Activated T-cell treated with anti-CD3 and anti-CD28 coated beads for 24 hours (primary cell): Measurements from ENCODE around the gene DGKI.
A peak's percentile ranks its signal among the peaks of the same experiment; 100 is the strongest.

Experiments
- DNase-seq: peaks from one replicate; pipeline ENCODE4 v3.0.0-alpha.2; 2020; ENCODE audit warnings: low read depth

The DGKI gene

DNA sequence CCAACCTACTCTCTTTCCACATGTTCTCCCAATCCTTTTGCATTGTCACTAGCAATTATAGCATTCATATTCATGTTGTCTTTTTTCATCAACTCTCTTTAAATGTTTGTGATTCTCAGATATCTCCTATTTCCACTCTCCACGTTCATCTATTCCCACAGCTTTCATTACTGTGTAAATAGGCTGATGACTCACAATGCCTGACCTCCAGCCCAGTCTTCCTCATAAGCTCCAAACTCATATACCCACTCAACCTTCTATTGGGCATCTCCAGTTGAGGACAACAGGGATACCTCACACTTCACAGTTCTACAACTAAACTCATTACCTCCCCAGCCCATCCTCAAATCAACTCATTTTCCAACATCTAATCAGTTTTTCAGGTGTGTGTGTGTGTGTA, 194.1 kb downstream of the DGKI start:
- no peak for DNase-seq

DNA sequence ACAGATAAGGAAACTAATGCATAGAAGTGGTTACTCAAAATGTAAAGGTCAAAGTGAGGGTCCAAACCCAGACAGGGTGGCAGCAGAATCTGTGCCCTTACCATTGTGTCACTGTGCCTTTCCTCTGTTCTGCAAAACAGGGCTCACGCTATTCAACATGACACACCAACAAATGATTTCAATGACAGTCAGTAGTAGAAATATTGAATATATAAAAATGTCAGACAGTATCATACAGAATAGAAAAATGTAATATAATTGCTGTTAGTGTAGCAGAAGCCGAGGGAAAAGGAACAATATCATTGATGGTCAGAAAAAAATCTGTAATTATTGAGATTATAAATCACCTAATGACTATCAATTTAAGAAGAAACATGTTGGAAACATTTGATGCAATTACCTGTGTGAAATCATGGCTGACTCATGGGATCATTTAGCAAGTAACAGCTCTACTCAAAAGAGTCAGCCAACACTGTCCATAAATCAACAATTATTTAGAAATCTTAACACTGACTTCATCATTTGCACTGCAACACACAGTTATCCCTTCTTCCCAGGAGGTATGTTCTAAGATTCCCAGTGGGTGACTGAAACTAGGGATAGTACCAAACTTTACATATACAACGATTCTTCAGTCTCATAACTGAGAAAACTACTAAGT, 198.7 kb downstream of the DGKI start:
- DNase-seq, result no peak

DNA sequence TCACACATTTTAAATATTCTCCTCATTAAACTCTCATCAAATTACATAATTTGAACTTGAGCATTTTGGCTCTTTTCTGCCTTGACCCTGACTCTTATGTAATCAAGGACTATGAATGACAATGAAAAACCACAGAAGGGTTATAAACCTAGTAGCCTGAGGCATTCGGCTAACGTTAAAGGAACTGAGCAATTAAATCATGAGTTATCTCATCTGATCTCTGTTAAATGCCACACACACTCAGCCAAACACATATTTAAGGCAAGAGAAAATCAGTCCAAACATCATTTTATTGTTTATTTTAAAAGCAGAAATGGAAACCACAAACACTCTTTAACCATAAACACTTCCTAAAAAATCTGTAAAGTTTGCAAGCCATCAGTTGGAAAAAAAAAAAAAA, 204.3 kb downstream of the DGKI start:
- no peak for DNase-seq

DNA sequence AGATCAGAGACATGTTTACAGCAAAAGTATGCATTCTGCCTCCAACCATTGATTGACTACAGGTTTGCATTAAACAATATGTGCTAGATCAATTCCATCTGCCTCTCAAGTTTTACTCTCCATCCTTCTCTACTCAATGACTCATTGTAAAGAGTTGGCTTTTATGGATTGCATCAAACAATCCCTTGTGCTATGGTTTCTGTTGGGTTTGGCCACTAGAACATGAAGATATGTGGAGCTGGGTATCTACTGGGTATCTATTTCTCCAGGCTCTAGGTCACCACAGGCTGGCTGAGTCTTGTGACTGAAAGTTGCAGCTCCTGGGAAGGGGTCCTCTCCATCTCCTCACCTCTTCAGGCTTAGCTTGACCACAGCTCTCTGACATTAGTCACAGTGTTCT, 204.7 kb downstream of the DGKI start:
- DNase-seq, result no peak

DNA sequence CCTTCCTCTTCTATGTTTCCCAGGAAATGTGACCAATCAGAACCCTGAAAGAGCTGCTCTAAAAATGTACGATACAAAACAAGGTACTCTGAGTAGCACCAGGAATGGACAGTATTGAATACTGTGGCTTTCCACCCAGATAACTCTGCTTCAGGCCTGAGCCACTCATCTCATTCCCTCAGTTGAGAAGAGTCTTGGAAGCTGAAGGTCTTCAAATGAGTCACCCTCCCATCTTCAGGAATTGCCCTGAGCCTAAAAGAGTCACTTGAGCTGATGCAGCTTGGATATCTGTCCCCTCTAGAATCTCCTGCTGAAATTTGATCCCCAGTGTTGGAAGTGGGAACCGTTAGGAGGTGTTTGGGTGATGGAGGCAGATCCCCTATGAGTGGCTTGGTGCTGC, 210.4 kb downstream of the DGKI start:
- DNase-seq, result no peak

DNA sequence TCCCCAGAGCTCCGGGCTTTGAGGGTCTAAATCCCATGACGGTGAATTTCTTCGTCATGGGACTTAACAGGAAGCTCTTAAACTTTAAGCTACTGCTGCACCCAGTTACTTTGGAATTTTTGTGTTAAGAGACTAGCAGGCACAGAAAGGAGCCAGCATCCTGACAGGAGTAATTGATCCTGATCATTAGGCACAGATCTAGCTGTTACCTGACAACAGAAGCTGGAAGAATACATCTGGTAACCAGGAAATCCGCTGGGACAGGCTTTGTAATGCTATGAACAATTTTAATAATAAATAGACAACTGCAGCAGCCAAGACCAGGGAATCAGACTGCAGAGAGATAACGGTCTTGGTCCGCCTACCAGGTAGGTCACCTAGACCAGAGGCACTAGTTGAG, 210.9 kb downstream of the DGKI start:
- no peak for DNase-seq

DNA sequence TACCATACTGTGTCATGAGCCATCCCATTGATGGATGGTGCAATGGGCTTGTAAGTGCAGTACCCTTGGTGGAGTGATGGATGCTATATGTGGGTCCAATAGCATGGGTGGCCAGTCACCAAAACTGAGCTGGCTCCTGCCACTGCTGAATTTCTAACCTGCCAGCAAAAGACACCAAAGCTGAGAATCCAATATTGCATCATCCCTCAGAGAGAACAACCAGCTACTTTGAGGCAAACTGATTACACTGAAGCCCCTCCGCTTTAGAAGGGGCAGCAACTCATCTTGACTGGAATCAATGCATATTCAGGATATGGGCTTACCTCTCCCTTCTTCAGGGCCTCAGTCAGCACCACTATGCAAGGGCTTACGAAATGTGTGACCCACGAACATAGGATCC, 211.6 kb downstream of the DGKI start:
- DNase-seq, result no peak

DNA sequence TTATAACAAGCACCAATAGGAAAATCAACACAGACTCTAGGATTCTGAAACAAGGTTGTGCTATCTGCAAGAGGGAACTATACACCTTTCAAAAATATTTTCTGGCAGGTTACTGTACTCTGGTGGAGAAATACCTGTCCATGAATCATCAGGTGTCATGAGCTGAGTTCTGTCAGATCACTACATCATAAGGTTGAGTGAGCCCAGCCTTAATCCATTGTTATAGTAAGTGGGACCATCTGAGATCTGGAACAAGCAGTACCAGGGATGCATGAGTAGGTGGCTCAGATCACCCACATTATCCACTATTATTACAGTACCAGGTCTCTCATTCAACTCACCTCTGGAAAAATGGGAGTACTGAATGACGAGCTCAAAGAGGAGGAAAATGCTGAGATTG, 212.4 kb downstream of the DGKI start:
- no peak for DNase-seq

DNA sequence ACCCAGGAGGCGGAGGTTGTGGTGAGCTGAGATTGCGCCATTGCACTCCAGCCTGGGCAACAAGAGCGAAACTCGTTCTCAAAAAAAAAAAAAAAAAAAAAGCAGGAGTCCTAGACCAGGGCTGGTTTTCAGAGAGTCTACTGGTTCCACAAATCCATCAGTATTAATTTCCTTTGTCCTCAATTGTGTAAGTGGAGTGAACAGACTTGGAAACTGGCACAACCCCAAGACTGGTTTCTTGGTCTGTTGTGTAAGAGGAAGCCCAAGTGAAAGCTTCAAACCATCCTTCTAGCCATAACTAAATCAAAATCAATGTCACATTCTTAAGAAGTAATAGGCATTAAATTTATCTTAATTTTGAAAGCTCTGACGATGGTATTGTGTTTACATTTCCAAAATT, 213.6 kb downstream of the DGKI start:
- DNase-seq, result no peak

DNA sequence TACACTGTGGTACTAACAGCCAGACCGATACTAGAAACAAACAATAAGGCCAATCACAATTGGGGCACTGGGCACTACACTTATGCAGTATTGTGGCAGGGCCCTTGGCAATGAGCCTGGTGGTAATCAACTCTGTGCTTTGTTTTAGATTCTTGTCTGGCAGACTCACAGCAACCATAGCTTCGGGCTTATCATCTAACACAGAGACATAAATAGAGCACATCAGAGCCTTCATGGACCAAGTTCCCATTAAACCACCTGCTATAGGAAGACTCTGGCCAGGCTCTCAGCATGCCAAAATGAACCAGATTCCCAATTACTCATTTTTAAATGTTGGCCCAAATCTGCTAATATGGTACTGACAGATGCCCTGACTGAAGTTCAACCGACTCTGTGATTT, 218.6 kb downstream of the DGKI start:
- no peak for DNase-seq

DNA sequence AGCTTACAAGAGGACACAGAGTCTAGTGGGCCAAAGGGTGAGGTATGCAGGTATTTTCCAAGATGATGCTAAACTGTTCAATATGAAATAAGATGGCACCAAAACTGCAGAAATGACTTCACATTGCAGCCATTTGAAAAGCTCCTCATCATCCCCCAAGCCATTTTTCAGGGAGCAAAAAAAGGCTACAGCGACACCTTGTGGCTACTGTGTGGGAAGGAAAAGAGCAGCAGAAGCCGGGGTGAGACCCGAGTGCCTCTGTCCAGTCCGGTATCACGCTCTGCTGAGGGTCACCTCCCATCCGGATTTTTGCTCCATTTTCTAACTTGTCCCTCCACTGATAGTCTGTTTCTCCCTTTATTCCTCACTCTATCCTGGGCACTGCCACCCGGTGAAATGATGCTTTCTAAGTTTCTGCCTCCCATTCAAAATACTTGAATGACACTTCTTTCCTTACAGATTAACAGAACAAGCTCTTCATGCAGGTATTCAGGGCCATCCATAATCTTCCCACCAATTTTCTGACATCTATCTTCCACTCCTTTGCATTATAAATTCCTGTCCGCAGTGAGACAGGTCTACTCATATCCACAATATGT, 220.2 kb downstream of the DGKI start:
- peak; percentile 6 for DNase-seq

DNA sequence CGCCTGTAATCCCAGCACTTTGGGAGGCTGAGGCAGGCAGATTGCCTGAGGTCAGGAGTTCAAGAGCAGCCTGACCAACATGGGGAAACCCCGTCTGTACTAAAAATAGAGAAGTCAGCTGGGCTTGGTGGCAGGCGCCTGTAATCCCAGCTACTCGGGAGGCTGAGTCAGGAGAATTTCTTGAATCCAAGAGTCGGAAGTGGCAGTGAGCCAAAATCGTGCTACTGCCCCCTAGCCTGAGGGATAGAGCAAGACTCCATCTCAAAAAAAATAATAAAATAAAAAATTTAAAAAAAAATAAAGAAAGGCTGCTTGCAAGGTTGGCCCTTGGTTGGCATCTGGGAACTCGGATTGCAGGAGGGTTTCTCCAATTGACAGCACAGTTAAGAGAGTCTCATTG, 221.6 kb downstream of the DGKI start:
- DNase-seq, result no peak

DNA sequence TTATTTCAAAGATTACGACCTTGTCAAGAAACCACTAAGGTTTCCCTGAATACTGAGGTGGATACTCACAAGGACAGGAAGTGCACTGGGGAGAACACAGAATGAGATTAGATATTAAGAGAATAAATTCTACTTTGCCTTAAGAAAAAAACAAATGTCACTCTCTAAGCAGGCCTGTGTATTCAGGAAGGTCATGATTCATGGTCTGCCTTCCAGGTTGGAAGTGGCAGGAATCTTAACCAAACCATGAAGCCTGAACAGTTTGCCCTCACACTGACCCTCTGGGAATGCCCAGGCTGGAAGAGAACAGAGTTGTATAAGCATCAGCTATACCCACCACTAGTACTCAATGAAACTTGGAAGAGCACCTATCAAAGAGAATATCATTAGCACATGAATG, 227.6 kb downstream of the DGKI start:
- no peak for DNase-seq

DNA sequence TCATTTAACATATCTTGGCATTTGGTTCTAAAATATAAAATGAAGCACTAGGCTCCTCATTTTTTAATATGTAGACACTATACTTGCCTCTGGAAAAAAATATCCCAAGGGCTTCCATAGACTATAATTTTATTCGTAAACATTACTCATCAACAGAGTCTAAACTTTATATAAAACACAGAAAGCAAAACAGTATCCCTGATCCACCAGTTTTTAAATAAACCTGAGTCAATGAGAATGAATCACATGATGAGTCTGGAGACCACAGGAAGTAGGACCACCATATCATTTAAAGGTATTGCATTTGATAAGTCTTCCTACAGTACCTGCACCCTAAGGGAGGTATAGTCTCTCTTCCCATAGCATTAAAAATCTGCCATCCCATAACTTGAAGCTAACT, 228.0 kb downstream of the DGKI start:
- DNase-seq, result no peak

DNA sequence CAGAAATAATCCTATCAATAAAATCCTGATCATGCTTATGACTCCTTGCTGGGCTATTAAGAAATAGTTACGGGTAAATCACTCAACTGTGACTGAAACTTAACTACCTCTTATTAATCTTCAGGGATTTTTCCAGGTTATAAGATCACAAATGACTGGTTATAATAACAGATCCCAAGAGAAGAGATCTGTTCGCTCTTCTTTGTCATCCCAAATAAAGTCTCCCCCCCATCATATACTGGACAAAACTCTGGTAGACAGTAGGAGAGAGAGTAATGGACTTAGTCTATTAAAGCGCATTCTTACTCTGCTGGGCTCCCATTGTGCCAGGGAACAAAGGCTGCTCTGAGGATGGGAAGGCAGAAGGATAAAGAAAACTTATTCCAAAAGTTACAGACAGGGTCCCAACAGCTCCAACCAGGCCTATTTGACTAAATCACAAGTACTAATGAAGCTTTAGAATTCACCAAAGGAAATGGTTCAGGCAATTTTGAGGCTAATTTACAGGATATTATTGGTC, 233.7 kb downstream of the DGKI start:
- no peak for DNase-seq

DNA sequence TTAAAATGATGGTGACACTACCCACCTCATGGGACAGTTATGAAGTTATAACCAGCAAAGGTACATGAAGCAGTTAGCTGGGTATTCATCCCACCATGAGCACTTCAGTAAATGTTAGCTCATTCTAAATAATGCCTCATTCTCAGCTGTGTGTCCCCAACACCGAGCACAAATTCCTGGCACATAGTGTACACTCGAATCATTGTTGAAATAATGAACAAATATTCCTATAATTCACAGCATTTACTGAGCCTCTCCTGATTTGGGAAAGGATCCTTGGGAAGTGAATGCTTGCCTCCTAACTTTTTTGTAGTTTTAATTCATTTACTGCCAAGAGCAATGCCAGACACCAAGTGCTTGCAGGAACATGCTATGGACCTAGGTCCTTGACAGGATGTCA, 235.2 kb downstream of the DGKI start:
- no peak for DNase-seq

DNA sequence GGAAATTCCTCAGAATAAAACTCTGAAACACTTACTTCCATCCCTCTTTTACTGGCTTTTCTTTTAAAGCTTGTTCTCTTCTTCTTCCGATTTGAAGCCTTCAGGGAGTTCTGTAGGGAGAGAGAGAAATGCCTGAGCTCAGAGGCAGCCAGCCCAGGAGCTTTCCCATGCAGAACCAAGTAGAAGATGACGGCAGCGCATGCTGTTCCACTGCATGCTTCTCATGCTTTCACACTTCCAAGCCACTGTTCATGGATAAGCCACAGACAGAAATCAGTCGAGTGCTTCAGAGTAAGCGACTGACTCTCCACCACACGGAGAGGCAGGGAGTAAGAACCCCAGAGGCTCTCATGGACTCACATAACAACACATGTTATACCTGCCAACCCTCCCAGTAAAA, 237.3 kb downstream of the DGKI start:
- no peak for DNase-seq

DNA sequence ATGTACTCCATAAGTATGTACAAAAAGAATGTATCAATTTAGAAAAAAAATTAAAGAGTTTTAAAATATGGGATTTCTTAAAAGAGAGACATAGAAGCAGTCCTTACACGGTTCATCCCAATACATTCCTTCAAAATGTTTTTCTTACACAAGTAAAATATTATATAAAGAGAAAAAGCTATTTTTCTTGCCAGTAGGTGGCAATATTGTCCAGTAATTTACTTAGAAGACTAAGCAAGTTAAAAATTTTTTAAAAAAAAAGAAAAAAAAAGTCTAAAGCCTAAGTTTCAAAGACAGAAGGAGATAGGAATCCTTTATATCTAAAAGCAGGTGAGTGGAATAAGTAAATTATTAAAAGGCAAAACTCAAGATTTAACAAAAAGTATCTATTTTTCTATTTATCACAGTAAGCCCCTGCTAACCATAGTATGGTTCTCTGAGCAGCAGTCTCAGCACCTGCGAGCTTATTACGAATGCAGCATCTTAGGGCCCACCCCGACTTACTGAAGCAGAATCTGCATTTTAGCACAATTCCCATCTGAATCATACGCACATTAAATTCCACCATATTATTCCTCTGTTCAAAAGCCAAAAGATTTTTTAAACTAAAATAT, 240.6 kb downstream of the DGKI start:
- DNase-seq, result no peak

DNA sequence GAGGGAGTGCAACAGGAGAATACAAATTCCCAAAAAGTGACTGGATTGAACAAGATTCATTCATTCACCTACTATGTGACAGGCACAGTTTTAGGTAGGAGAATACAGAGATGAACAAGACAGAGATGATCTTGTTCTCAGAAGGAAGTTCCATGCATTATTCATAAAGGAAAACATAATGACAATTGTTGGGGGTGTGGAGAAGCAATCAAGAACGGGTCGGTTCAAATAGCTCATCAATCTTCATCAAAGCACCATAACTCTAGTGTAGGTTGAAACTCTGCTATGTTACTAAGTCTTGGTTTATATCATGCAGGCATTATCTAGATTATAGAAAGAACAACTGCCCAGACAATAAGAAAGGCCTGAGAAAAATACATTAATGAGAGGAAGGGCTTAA, 243.7 kb downstream of the DGKI start:
- DNase-seq, result no peak

DNA sequence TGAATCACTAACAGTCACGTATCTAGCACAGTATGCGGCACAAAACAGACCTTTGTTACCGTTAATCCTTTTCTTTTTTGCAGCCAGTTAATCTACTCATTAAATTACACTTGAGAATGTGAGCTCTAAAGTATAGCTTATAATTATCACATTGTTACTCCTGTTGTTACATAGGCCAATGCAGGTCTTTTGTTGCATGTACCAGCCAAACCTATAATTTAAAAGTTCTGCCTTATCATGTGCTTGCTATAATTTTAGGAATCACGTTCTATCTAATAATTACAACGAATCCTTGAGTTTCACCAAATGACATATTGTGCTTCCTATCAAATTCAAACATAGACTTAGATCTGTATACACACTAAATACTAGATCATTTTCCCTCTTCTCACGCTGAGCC, 245.1 kb downstream of the DGKI start:
- DNase-seq, result no peak

DNA sequence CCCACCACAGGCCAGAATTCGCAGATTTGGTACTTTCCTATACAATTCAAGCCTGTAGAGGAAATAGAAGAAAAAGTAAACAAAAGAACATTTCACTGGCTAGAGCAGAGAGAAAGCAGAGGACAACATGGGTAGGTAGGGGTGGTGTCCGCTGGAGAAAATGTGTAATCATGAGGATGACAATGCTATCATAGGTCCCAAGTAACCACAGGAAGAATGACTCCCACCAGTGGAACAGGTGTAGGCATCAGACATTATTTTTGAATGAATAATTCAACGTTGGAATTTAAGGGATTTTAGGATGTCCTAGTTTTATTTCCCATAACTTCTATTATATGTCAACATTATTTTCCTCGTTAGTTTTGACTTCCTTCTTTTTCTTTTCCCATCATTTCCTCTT, 248.9 kb downstream of the DGKI start:
- no peak for DNase-seq

DNA sequence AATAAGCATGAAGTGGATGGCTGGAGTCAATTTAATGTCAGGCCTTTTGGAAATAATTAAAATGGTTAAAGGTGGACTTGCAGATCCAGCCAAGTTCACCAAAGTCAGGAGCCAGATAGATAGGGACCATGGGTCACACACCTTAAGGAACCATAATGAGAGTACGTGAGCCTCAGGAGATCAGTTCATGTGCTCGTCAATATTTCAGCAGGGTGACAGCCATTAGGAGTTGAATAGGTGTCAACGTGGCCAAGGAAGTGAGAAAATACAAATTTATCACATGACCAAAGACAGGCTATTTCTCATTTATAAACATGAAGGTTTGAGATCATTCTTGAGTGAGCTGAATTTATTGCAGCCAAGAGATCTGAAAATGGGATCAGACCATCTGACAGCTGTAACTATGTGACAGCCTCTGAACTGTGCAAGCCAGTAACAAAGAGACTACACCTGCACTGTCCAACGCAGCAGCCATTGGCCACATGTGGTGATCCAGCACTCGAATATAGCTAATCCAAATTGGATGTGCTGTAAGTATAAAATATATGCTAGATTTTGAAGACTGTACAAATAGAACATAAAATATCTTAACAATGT, 253.6 kb downstream of the DGKI start:
- no peak for DNase-seq

DNA sequence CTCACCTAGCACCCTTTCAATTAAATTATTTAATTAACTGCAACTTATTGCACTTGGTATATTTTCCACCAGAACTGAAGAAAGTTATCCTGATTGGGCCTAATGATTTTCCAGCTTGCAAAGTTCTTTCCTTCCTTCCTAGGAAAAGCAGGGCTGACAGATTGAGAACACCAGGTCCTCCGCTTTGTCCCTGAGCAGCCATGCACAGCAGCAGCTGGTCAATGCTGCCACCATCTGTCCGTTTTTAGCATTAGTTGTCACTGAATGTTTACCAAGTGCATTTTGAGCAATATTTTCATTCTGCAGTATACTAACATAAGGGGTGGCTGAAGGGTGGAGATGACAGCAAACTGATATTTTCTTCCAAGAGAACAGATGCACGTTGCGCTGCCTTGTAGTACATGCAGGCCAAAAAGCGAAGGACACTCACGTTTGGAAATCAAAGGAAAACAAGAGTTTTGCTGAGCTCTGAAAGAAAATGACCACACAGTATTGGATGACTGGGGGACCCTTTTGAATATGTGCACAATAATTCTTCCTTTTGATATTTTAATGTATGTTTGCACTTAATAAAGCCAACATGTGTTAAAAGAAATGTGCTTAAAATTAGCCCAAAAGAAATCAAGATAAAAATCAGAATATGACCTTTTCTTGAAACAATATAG, 254.4 kb downstream of the DGKI start:
- no peak for DNase-seq
